HEK293T (cell line): ENCODE results near the gene DNAH3.

Experiments
- SP1 ChIP-seq: fragments of 450-650 bp; IDR thresholded peaks from 2 replicates; pipeline ENCODE4 v1.6.1; 2017
- SUZ12 ChIP-seq: fragments of 450-650 bp; IDR thresholded peaks from 2 replicates; pipeline ENCODE4 v1.6.1; 2016; ENCODE audit warnings: mild to moderate bottlenecking

DNA sequence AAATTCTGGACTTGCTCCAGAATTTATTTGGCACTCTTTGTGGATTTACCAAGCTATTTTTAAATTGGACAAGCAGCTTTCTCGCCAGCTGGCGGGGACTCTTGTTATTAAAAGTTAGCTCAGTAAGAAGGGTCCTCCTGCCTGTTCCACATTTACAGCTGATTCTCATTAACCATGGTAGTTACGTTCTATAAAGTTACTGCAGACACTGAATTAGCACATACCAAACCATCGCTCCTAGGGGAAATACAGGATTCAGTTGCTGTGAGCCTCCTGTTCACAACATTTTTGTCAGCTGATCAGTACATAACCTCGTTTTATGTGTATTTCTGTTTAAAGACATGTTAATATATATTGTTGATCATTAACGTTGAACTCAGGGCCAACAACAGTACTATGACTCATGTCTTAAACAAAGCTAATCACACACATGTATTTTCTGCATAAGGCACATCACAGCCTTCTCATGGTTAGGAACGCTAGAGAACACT, 12.1 kb upstream of the DNAH3 start:
- TF ChIP-seq SUZ12 = no peak
- TF ChIP-seq SP1 = no peak
